Adrenal gland (tissue), 12 donors: ENCODE measurements around the gene PROK1. TPM values are rescaled to one million over a fixed set of nuclear protein-coding genes. Genes with fewer than 3 reads are reported as not detected.

Experiments used
- DNase-seq, 7 donors: peaks; one replicate each; pipeline ENCODE4 v3.0.0-alpha.2; 2019 to 2020
- H3K27ac ChIP-seq, 5 donors: fragments of 200-600 bp; sonication (generic) in 4 of 5; 1 replicate in 3 of 5; 2 replicates in 2 of 5; pipeline versions ENCODE4 v1.5.1 to v1.8.0; 2016 to 2020; ENCODE audit warnings: mild to moderate bottlenecking in 1 of 5
- H3K27me3 ChIP-seq: fragments of 200-600 bp; 2 replicates; pipeline ENCODE4 v1.8.0; 2021
- H3K36me3 ChIP-seq, 2 donors: fragments of 200-600 bp; replicated peaks in 1 of 2; 1 replicate in 1 of 2; 2 replicates in 1 of 2; pipeline versions ENCODE4 v1.5.1 to v1.8.0; 2018 to 2022
- H3K4me1 ChIP-seq, 2 donors: fragments of 200-600 bp; replicated peaks in 1 of 2; 1 replicate in 1 of 2; 2 replicates in 1 of 2; pipeline versions ENCODE4 v1.5.1 to v1.8.0; 2018 to 2021
- H3K4me3 ChIP-seq, 4 donors: fragments of 200-600 bp; sonication (generic) in 3 of 4; one replicate each; pipeline ENCODE4 v1.5.1; 2016 to 2018
- H3K9me3 ChIP-seq, 3 donors: fragments of 200-600 bp; sonication (generic) in 1 of 3; replicated peaks in 1 of 3; 1 replicate in 2 of 3; 2 replicates in 1 of 3; pipeline versions ENCODE4 v1.5.1 to v1.8.0; 2016 to 2021
- CTCF ChIP-seq, 6 experiments: fragments of 450-650 bp in 4 of 6; fragments of 200-600 bp in 2 of 6; sonication (generic) in 1 of 6; IDR thresholded peaks; 1 replicate in 5 of 6; 2 replicates in 1 of 6; pipeline versions ENCODE4 v1.5.1 to v1.8.0; 2016 to 2021; ENCODE audit warnings: antibody characterized with exemption in 6 of 6, mild to moderate bottlenecking in 2 of 6, moderate library complexity in 1 of 6
- POLR2A ChIP-seq, 2 donors: fragments of 450-650 bp; IDR thresholded peaks; one replicate each; pipeline ENCODE4 v1.6.1; 2017; ENCODE audit warnings: antibody characterized with exemption in 2 of 2, mild to moderate bottlenecking in 2 of 2, moderate library complexity in 1 of 2
- WGBS, 4 donors: extraction: QIAGEN DNeasy Blood & Tissue Kit in 2 of 4; methylation state at CpG; one replicate each; pipeline versions ENCODE4 v1.1.5 to v1.1.7; 2013 to 2017; 5-methylcytosine and 5-hydroxymethylcytosine counted together
- intact Hi-C, 2 donors: fragments of 100-400 bp; cut with DNase I; formaldehyde crosslinking; loops; one replicate each; pipeline versions ENCODE4 v1.14.1 to v1.15.0; 2022 to 2023
- polyA plus RNA-seq, 3 donors: library from polyadenylated mRNA; stranded (reverse); fragments of 200-250 nt in 2 of 3; fragments of 350-450 nt in 1 of 3; fragmentation: Illumina TruSeq in 1 of 3; extraction: RNeasy Lipid Tissue Mini Kit (QIAGEN cat#74804) in 1 of 3; gene quantifications; one replicate each; pipeline ENCODE4 v1.2.3, GENCODE V29; 2013 to 2014
- total RNA-seq, 9 donors: library from RNA; depleted of rRNA in 4 of 9; stranded (reverse); fragments of >200 nt in 4 of 9; fragments of 120-200 nt in 1 of 9; fragmentation: NEBNext Ultra II Directional in 1 of 9; extraction: Animal tissue kit (Norgen Biotek cat#: 25700) in 1 of 9; gene quantifications; one replicate each; pipeline versions ENCODE4 v1.1.0 to v1.2.4, GENCODE V29; 2013 to 2023
- donor health status: healthy with polysubstance abuse.
- donor health status: Bipolar disorder and iron deficiency.
- donor health status: DM: yes; HTN: yes; CAD: no.
- donor health status: DM: no; HTN: no; CAD: no.
- donor health status: DM: no; HTN: no; CAD: no.
- donor health status: DM: yes; HTN: yes; CAD: no.

PROK1 gene
- total and polyA plus RNA-seq, 12 donors = 0.76 to 12.9 (median 5.0) TPM; not detected in 1

- Histone ChIP-seq H3K4me3 (no peak overlapping the region), H3K4me1 (no peaks in the 10 kb centered on the region), H3K27me3 (no peaks in the 10 kb centered on the region), H3K9me3 (no peaks in the 10 kb centered on the region), H3K36me3 (no peaks in the 10 kb centered on the region), H3K27ac (no peak overlapping the region)
- intact Hi-C loops = no loop called here
- DNase-seq = no peak
- WGBS, 4 donors = 81 to 88% (median 84%) methylated on average over 8 of the region's 8 CpGs
- TF ChIP-seq POLR2A (IDR thresholded peaks at IDR 0.05) (no peak), CTCF (IDR thresholded peaks at IDR 0.05) (no peak)
Measured at GRCh38 chr1:110444561-110444960, 6.4 kb upstream of the PROK1 start.

GRCh38 chr1:110449661-110450651 is 993 bp upstream of the PROK1 start:
- H3K4me3 ChIP-seq = no peak overlapping the region
- H3K4me1 ChIP-seq = no peaks in the 10 kb centered on the region
- intact Hi-C loops = loop anchor here in 1 of 2 donors (10.0 kb wide), 1 partner anchor 135 kb away; no protein-coding TSS in a partner anchor
- 40 to 48% (median 44%) methylated on average over 9 to 12 of the region's 12 CpGs for WGBS, 4 donors
- no peak for TF ChIP-seq CTCF (IDR thresholded peaks at IDR 0.05)
- TF ChIP-seq POLR2A (IDR thresholded peaks at IDR 0.05) = no peak
- no peaks in the 10 kb centered on the region for H3K36me3 ChIP-seq
- H3K27me3 ChIP-seq = no peaks in the 10 kb centered on the region
- H3K27ac ChIP-seq = peak overlapping the region in 1 of 5 donors; percentile 48
- no peaks in the 10 kb centered on the region for H3K9me3 ChIP-seq
- DNase-seq = no peak

GRCh38 chr1:110452330-110452729 is 1.4 kb downstream of the PROK1 start:
- intact Hi-C loops = loop anchor here in 1 of 2 donors (10.0 kb wide), 1 partner anchor 138 kb away; no protein-coding TSS in a partner anchor
- H3K36me3 ChIP-seq = no peaks in the 10 kb centered on the region
- H3K4me3 ChIP-seq = no peak overlapping the region
- H3K27ac ChIP-seq = peak overlapping the region in 1 of 5 donors; percentile 34
- H3K9me3 ChIP-seq = no peaks in the 10 kb centered on the region
- 64 to 84% (median 72%) methylated on average over 7 of the region's 7 CpGs for WGBS, 4 donors
- TF ChIP-seq POLR2A (IDR thresholded peaks at IDR 0.05) = no peak
- TF ChIP-seq CTCF (IDR thresholded peaks at IDR 0.05) = no peak
- no peaks in the 10 kb centered on the region for H3K4me1 ChIP-seq
- DNase-seq = no peak
- H3K27me3 ChIP-seq = no peaks in the 10 kb centered on the region

GRCh38 chr1:110453829-110454228 is 2.9 kb downstream of the PROK1 start:
- Histone ChIP-seq H3K27me3 (no peaks in the 10 kb centered on the region), H3K27ac (no peak overlapping the region), H3K36me3 (no peaks in the 10 kb centered on the region), H3K4me3 (no peak overlapping the region), H3K9me3 (no peaks in the 10 kb centered on the region), H3K4me1 (no peaks in the 10 kb centered on the region)
- no peak for TF ChIP-seq CTCF (IDR thresholded peaks at IDR 0.05)
- TF ChIP-seq POLR2A (IDR thresholded peaks at IDR 0.05) = no peak
- intact Hi-C loops = loop anchor here in 1 of 2 donors (10.0 kb wide), 1 partner anchor 139 kb away; no protein-coding TSS in a partner anchor
- 89 to 97% (median 91%) methylated on average over 8 to 9 of the region's 9 CpGs for WGBS, 4 donors
- no peak for DNase-seq
